ENCODE measurements around the gene PRDM16.

Gene PRDM16

GRCh38 chr1:3401585-3402257 lies 332.7 kb downstream of the PRDM16 start:
- Histone ChIP-seq H3K9ac (ENCODE audit: low read depth, low read length, poor library complexity, severe bottlenecking) (no peak overlapping the region), H3K4me3 (ENCODE audit: low read length, poor library complexity, severe bottlenecking) (no peak overlapping the region), H2AFZ (ENCODE audit: low read length) (no peak overlapping the region), H3K79me2 (ENCODE audit: insufficient read depth, low read length) (no peaks in the 10 kb centered on the region), H3K27me3 (ENCODE audit: insufficient read depth, low read length, poor library complexity, severe bottlenecking) (no peaks in the 10 kb centered on the region), H3K36me3 (ENCODE audit: insufficient read depth, low read length) (peaks cover 4% of the 10 kb centered on the region; the same call in 1 of the 2 replicates), H3K9me3 (ENCODE audit: insufficient read depth, low read depth, low read length) (no peaks in the 10 kb centered on the region), H3K4me2 (ENCODE audit: low read depth, low read length, poor library complexity, severe bottlenecking) (no peak overlapping the region), H3F3A (ENCODE audit: low read depth) (no peaks in the 10 kb centered on the region), H3K4me1 (ENCODE audit: insufficient read depth, low read length, poor library complexity, severe bottlenecking) (no peaks in the 10 kb centered on the region), H3K9me2 (replicated peaks; ENCODE audit: low read depth, low read length) (no peaks in the 10 kb centered on the region), H4K20me1 (ENCODE audit: insufficient read depth, low read length, poor library complexity, severe bottlenecking) (no peaks in the 10 kb centered on the region)
- TF ChIP-seq, protein P1, sequence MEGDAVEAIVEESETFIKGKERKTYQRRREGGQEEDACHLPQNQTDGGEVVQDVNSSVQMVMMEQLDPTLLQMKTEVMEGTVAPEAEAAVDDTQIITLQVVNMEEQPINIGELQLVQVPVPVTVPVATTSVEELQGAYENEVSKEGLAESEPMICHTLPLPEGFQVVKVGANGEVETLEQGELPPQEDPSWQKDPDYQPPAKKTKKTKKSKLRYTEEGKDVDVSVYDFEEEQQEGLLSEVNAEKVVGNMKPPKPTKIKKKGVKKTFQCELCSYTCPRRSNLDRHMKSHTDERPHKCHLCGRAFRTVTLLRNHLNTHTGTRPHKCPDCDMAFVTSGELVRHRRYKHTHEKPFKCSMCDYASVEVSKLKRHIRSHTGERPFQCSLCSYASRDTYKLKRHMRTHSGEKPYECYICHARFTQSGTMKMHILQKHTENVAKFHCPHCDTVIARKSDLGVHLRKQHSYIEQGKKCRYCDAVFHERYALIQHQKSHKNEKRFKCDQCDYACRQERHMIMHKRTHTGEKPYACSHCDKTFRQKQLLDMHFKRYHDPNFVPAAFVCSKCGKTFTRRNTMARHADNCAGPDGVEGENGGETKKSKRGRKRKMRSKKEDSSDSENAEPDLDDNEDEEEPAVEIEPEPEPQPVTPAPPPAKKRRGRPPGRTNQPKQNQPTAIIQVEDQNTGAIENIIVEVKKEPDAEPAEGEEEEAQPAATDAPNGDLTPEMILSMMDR (conservative IDR thresholded peaks at IDR 0.05; ENCODE audit: low read length): no peak
- no peak for TF ChIP-seq EZH2phosphoT487 (IDR thresholded peaks at IDR 0.05; ENCODE audit: borderline replicate concordance)

- H3K9ac ChIP-seq (ENCODE audit: low read depth, low read length, poor library complexity, severe bottlenecking): no peak overlapping the region
- H3K9me2 ChIP-seq (replicated peaks; ENCODE audit: low read depth, low read length): no peaks in the 10 kb centered on the region
- no peaks in the 10 kb centered on the region for H3K4me1 ChIP-seq (ENCODE audit: insufficient read depth, low read length, poor library complexity, severe bottlenecking)
- H3K27me3 ChIP-seq (ENCODE audit: insufficient read depth, low read length, poor library complexity, severe bottlenecking): no peaks in the 10 kb centered on the region
- TF ChIP-seq EZH2phosphoT487 (IDR thresholded peaks at IDR 0.05; ENCODE audit: borderline replicate concordance): no peak
- TF ChIP-seq, protein P1 (conservative IDR thresholded peaks at IDR 0.05; ENCODE audit: low read length): no peak
- H3K36me3 ChIP-seq (ENCODE audit: insufficient read depth, low read length): peaks cover 4% of the 10 kb centered on the region; the same call in 1 of the 2 replicates
- H2AFZ ChIP-seq (ENCODE audit: low read length): no peak overlapping the region
- H3F3A ChIP-seq (ENCODE audit: low read depth): no peaks in the 10 kb centered on the region
- H3K4me2 ChIP-seq (ENCODE audit: low read depth, low read length, poor library complexity, severe bottlenecking): no peak overlapping the region
- no peak overlapping the region for H3K4me3 ChIP-seq (ENCODE audit: low read length, poor library complexity, severe bottlenecking)
- H3K79me2 ChIP-seq (ENCODE audit: insufficient read depth, low read length): no peaks in the 10 kb centered on the region
- H4K20me1 ChIP-seq (ENCODE audit: insufficient read depth, low read length, poor library complexity, severe bottlenecking): no peaks in the 10 kb centered on the region
- H3K9me3 ChIP-seq (ENCODE audit: insufficient read depth, low read depth, low read length): no peaks in the 10 kb centered on the region
Measured at GRCh38 chr1:3402258-3403010, 333.4 kb downstream of the PRDM16 start.

DNA sequence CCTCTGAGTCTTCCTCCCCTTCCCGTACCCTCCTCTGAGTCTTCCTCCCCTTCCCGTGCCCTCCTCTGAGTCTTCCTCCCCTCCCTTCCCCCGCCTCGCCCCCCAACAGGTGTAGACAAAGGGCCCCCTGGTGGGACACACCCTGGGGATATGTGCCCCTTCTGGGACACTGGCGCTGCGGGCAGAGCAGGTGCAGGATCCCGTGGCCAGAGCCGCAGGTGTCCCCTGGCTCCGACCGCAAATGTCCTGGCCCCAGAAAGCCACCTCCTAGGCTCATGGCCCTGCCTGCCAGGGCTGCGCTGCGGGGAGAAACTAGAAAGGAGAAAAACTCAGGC lies 334.0 kb downstream of the PRDM16 start:
- Histone ChIP-seq H3K79me2 (ENCODE audit: insufficient read depth, low read length) (no peaks in the 10 kb centered on the region), H3K4me3 (ENCODE audit: low read length, poor library complexity, severe bottlenecking) (no peak overlapping the region), H3K9ac (ENCODE audit: low read depth, low read length, poor library complexity, severe bottlenecking) (no peak overlapping the region), H3K36me3 (ENCODE audit: insufficient read depth, low read length) (peaks cover 4% of the 10 kb centered on the region; the same call in 1 of the 2 replicates), H3K9me3 (ENCODE audit: insufficient read depth, low read depth, low read length) (no peaks in the 10 kb centered on the region), H3K9me2 (replicated peaks; ENCODE audit: low read depth, low read length) (no peaks in the 10 kb centered on the region), H3K4me2 (ENCODE audit: low read depth, low read length, poor library complexity, severe bottlenecking) (no peak overlapping the region), H3F3A (ENCODE audit: low read depth) (no peaks in the 10 kb centered on the region), H2AFZ (ENCODE audit: low read length) (no peak overlapping the region), H4K20me1 (ENCODE audit: insufficient read depth, low read length, poor library complexity, severe bottlenecking) (no peaks in the 10 kb centered on the region), H3K27me3 (ENCODE audit: insufficient read depth, low read length, poor library complexity, severe bottlenecking) (no peaks in the 10 kb centered on the region), H3K4me1 (ENCODE audit: insufficient read depth, low read length, poor library complexity, severe bottlenecking) (no peaks in the 10 kb centered on the region)
- TF ChIP-seq, protein P1 (conservative IDR thresholded peaks at IDR 0.05; ENCODE audit: low read length): no peak
- no peak for TF ChIP-seq EZH2phosphoT487 (IDR thresholded peaks at IDR 0.05; ENCODE audit: borderline replicate concordance)
